Smooth muscle cell (in vitro differentiated cells): ENCODE results near the gene FLT4. TPM values are rescaled to one million over a fixed set of nuclear protein-coding genes. Genes with fewer than 3 reads are reported as not detected.

Experiments
- DNase-seq: peaks from one replicate; lab custom pipeline; 2025; ENCODE audit not compliant: unreplicated experiment; lab: John Stamatoyannopoulos, UW
- H2AFZ ChIP-seq: fragments of 200-600 bp; sonication (generic); 2 replicates; pipeline ENCODE4 v1.6.0; 2016; ENCODE audit warnings: antibody characterized with exemption, low read depth, mild to moderate bottlenecking
- H3F3A ChIP-seq: fragments of 200-600 bp; sonication (generic); 2 replicates; pipeline ENCODE4 v1.6.0; 2017; ENCODE audit warnings: antibody characterized with exemption, low read depth
- H3K27ac ChIP-seq: fragments of 200-600 bp; sonication (generic); 2 replicates; pipeline ENCODE4 v1.5.1; 2016; ENCODE audit warnings: low read depth, mild to moderate bottlenecking
- H3K27me3 ChIP-seq: fragments of 200-600 bp; sonication (generic); 2 replicates; pipeline ENCODE4 v1.6.1; 2016; ENCODE audit warnings: low read depth, mild to moderate bottlenecking
- H3K36me3 ChIP-seq: fragments of 200-600 bp; sonication (generic); 2 replicates; pipeline ENCODE4 v1.5.1; 2016; ENCODE audit warnings: low read depth
- H3K4me1 ChIP-seq: fragments of 200-600 bp; sonication (generic); 2 replicates; pipeline ENCODE4 v1.5.1; 2016; ENCODE audit warnings: low read depth
- H3K4me2 ChIP-seq: fragments of 200-600 bp; sonication (generic); 2 replicates; pipeline ENCODE4 v1.6.0; 2016; ENCODE audit warnings: mild to moderate bottlenecking
- H3K4me3 ChIP-seq: fragments of 200-600 bp; sonication (generic); 2 replicates; pipeline ENCODE4 v1.5.1; 2016; ENCODE audit warnings: mild to moderate bottlenecking
- H3K79me2 ChIP-seq: fragments of 200-600 bp; sonication (generic); 2 replicates; pipeline ENCODE4 v1.6.0; 2016; ENCODE audit warnings: low read depth, mild to moderate bottlenecking
- H3K9ac ChIP-seq: fragments of 200-600 bp; sonication (generic); 2 replicates; pipeline ENCODE4 v1.6.0; 2016; ENCODE audit warnings: low read depth
- H3K9me3 ChIP-seq: fragments of 200-600 bp; sonication (generic); replicated peaks from 2 replicates; pipeline ENCODE4 v1.5.1; 2016; ENCODE audit warnings: low read depth
- H4K20me1 ChIP-seq: fragments of 200-600 bp; sonication (generic); 2 replicates; pipeline ENCODE4 v1.6.0; 2016; ENCODE audit warnings: low read depth
- CTCF ChIP-seq: fragments of 200-600 bp; sonication (generic); IDR thresholded peaks from 2 replicates; pipeline ENCODE4 v1.5.1; 2017; ENCODE audit warnings: borderline replicate concordance, mild to moderate bottlenecking, antibody characterized with exemption; ENCODE audit not compliant: insufficient read depth, poor library complexity, severe bottlenecking
- WGBS: methylation state at CpG from one replicate; pipeline ENCODE4 v1.1.7; 2016; ENCODE audit warnings: low lambda C conversion rate; 5-methylcytosine and 5-hydroxymethylcytosine counted together
- polyA plus RNA-seq: library from polyadenylated mRNA; unstranded; fragments of >200 nt; fragmentation: Nextera tagmentation; extraction: Ambion mirVana; gene quantifications from 2 replicates; pipeline ENCODE4 v1.2.1, GENCODE V29; 2016
- total RNA-seq: library from RNA; depleted of rRNA; stranded (reverse); fragments of >200 nt; gene quantifications from 2 replicates; pipeline ENCODE4 v1.2.3, GENCODE V29; 2014

The FLT4 gene
- total and polyA plus RNA-seq, 2 experiments from 2014 or later: not detected

- H3K9me3 ChIP-seq: no peaks in the 10 kb centered on the region
- no peaks in the 10 kb centered on the region for H3K4me1 ChIP-seq
- no peaks in the 10 kb centered on the region for H3K79me2 ChIP-seq
- no peaks in the 10 kb centered on the region for H3K36me3 ChIP-seq
- whole genome bisulfite sequencing: 90% methylated on average over 5 of the region's 5 CpGs
- H3K27me3 ChIP-seq: peaks cover 22% of the 10 kb centered on the region
- H3F3A ChIP-seq: no peaks in the 10 kb centered on the region
- H3K4me3 ChIP-seq: no peak overlapping the region
- H4K20me1 ChIP-seq: no peaks in the 10 kb centered on the region
- H3K27ac ChIP-seq: no peak overlapping the region
- no peak overlapping the region for H2AFZ ChIP-seq
- H3K9ac ChIP-seq: no peak overlapping the region
- DNase-seq: no peak
- TF ChIP-seq CTCF: no peak
- H3K4me2 ChIP-seq: no peak overlapping the region
Observed at GRCh38 chr5:180669661-180670060, 20.3 kb upstream of the FLT4 start.

GRCh38 chr5:180668835-180669596, 19.6 kb upstream of the FLT4 start:
- H2AFZ ChIP-seq: no peak overlapping the region
- H3K4me2 ChIP-seq: no peak overlapping the region
- no peak overlapping the region for H3K27ac ChIP-seq
- no peaks in the 10 kb centered on the region for H3F3A ChIP-seq
- H3K4me1 ChIP-seq: no peaks in the 10 kb centered on the region
- H3K36me3 ChIP-seq: no peaks in the 10 kb centered on the region
- no peaks in the 10 kb centered on the region for H4K20me1 ChIP-seq
- H3K9me3 ChIP-seq: no peaks in the 10 kb centered on the region
- H3K9ac ChIP-seq: no peak overlapping the region
- H3K79me2 ChIP-seq: no peaks in the 10 kb centered on the region
- H3K27me3 ChIP-seq: peaks cover 15% of the 10 kb centered on the region
- TF ChIP-seq CTCF: no peak
- no peak for DNase-seq
- WGBS: 91% methylated on average over 17 of the region's 17 CpGs
- no peak overlapping the region for H3K4me3 ChIP-seq

- no peaks in the 10 kb centered on the region for H3K36me3 ChIP-seq
- H3K4me1 ChIP-seq: no peaks in the 10 kb centered on the region
- H3K4me3 ChIP-seq: no peak overlapping the region
- no peak overlapping the region for H3K27ac ChIP-seq
- H4K20me1 ChIP-seq: no peaks in the 10 kb centered on the region
- 95% methylated on average over 10 of the region's 10 CpGs for WGBS
- no peaks in the 10 kb centered on the region for H3K9me3 ChIP-seq
- no peak for TF ChIP-seq CTCF
- H3F3A ChIP-seq: no peaks in the 10 kb centered on the region
- no peak overlapping the region for H3K9ac ChIP-seq
- no peaks in the 10 kb centered on the region for H3K79me2 ChIP-seq
- no peaks in the 10 kb centered on the region for H3K27me3 ChIP-seq
- DNase-seq: no peak
- no peak overlapping the region for H2AFZ ChIP-seq
- no peak overlapping the region for H3K4me2 ChIP-seq
Observed at GRCh38 chr5:180666812-180667211, 17.4 kb upstream of the FLT4 start.
